ENCODE measurements around the gene GFOD2.

The GFOD2 gene, protein sequence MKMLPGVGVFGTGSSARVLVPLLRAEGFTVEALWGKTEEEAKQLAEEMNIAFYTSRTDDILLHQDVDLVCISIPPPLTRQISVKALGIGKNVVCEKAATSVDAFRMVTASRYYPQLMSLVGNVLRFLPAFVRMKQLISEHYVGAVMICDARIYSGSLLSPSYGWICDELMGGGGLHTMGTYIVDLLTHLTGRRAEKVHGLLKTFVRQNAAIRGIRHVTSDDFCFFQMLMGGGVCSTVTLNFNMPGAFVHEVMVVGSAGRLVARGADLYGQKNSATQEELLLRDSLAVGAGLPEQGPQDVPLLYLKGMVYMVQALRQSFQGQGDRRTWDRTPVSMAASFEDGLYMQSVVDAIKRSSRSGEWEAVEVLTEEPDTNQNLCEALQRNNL

DNA sequence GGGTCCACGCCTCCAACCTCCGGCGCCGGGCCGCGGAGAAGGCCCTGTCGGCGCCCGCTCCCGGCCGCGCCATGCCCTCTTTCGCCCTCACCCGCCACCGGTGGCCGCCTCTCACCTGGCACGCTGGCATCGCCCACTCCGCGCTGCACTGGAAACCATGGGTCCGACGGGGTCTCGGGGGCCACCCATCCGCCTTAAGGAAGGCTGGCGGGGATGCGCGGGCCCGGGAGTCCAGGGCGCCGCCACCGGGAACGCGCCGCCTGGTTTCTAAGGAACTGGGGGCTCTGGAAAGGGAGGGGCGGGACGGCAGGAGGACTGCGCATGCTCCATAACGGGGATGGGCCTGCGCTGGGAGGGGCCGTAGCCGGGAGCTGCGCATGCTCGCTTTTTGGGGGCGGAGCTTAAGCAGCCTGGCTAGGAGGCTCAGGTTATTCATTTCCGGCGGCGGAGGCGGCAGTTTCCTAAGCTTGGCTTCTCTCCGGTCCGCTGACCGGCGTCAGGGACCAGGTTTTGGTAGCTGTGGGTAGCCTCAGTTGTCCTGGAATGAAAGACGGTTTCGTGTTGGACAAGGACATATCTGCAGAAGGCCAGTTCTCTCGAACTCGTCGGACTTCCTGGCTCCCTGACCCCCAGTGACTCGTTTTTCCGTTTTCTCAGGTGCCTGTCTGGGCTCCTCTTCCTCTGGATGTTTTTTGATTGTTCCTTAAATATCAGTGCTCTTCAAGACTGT lies at the start of gene GFOD2:
TSS of gene GFOD2 (minus strand) at position 269 of the 730 bp plus-strand sequence. CDS start 33,601 bp downstream, outside the sequence.
- no peaks in the 10 kb centered on the region for H3K27me3 ChIP-seq (ENCODE audit: control insufficient read depth, insufficient read depth, low read length)
- peak within 1 kb of the TSS; percentile 86 for H3K4me3 ChIP-seq (ENCODE audit: low read length)
- peak within 1 kb of the TSS; percentile 99 for H3K9ac ChIP-seq (ENCODE audit: low read length)
- H3K27ac ChIP-seq (ENCODE audit: low read depth, low read length) = peak within 1 kb of the TSS; percentile 82
- H3K36me3 ChIP-seq (ENCODE audit: control insufficient read depth, insufficient read depth, low read length) = no peaks in the 10 kb centered on the region
- H3K4me1 ChIP-seq (ENCODE audit: control insufficient read depth, insufficient read depth, low read length) = peaks cover 4% of the 10 kb centered on the region

DNA sequence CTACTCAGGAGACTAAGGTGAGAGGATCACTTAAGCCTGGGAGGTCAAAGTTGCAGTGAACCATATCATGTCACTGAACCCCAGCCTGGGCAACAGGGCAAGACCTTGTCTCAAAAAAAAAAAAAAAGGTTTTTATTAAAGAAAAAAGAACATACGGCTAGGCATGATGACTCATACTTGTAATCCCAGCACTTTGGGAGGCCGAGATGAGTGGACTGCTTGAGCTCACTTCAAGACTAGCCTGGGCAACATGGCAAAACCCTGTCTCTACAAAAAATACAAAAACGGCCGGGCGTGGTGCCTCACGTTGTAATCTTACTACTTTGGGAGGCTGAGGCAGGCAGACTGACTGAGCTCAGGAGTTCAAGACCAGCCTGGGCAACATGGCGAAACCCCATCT lies 48.8 kb upstream of the GFOD2 start:
- Histone ChIP-seq H3K4me3 (ENCODE audit: low read length) (no peak overlapping the region), H3K9ac (ENCODE audit: low read length) (no peak overlapping the region), H3K4me1 (ENCODE audit: control insufficient read depth, insufficient read depth, low read length) (no peaks in the 10 kb centered on the region), H3K27ac (ENCODE audit: low read depth, low read length) (no peak overlapping the region), H3K36me3 (ENCODE audit: control insufficient read depth, insufficient read depth, low read length) (peaks cover 12% of the 10 kb centered on the region), H3K27me3 (ENCODE audit: control insufficient read depth, insufficient read depth, low read length) (no peaks in the 10 kb centered on the region)

DNA sequence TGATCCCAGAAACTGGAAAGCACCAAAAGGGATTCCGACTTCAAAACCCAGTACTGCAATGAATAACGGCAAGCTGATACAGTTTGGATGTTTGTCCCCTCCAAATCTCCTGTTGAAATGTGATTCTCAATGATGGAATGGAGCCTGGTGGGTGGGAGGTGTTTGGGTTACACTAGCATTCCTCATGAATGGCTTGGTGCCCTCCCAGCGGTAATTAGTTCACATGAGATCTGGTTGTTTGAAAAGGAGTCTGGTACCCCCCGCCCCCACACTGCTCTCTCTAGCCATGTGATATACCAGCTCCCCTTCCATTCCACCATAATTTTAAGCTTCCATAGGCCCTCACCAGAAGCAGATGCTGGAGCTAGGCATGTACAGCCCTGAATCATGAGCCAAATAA lies 47.2 kb upstream of the GFOD2 start:
- Histone ChIP-seq H3K4me1 (ENCODE audit: control insufficient read depth, insufficient read depth, low read length) (no peaks in the 10 kb centered on the region), H3K4me3 (ENCODE audit: low read length) (no peak overlapping the region), H3K9ac (ENCODE audit: low read length) (no peak overlapping the region), H3K36me3 (ENCODE audit: control insufficient read depth, insufficient read depth, low read length) (peaks cover 12% of the 10 kb centered on the region), H3K27me3 (ENCODE audit: control insufficient read depth, insufficient read depth, low read length) (no peaks in the 10 kb centered on the region), H3K27ac (ENCODE audit: low read depth, low read length) (no peak overlapping the region)

DNA sequence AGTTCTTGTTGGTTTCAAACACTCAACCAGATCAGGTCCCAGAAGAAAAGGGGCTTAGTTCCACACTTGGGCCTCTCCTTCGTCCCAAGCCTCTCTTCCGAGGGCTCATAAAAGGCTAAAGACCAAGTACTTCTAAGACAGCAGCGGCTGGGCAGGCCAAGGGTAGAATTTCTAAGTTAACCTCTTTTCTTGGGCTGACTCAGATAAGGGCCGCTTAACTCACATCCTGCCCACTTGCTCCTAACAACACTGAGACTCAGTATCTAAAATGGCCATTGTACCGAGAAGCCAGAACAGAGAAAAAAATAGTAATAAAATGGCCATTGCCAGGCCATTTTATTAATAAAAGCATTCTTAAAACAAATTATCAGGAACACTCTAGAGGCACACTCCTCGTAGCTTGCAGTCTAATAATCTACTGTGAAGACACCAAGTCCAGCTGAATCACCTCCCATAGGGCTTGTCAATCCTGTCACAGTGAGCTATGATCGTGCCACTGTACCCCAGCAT lies 45.1 kb upstream of the GFOD2 start:
- Histone ChIP-seq H3K27me3 (ENCODE audit: control insufficient read depth, insufficient read depth, low read length) (no peaks in the 10 kb centered on the region), H3K9ac (ENCODE audit: low read length) (no peak overlapping the region), H3K27ac (ENCODE audit: low read depth, low read length) (no peak overlapping the region), H3K36me3 (ENCODE audit: control insufficient read depth, insufficient read depth, low read length) (peaks cover 6% of the 10 kb centered on the region), H3K4me3 (ENCODE audit: low read length) (no peak overlapping the region), H3K4me1 (ENCODE audit: control insufficient read depth, insufficient read depth, low read length) (no peaks in the 10 kb centered on the region)

DNA sequence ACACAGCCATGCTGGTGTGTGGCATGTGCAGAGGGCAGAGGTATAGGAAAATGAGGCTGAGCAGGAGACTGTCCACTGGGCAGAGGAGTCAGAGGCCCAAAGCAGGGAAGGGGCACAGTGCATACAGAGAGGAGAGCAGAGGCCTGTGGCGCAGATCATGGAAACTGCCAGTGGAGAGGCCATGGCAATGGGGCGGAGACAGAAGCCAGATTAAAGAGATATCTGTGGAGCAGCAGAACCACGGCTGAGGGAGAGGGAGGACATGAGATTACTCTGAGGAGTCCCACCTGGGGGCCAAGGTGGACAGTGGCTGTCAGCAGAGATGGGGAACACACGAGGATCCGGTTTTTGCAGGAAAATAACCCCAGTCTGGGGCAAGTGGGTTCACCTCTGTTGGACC lies 44.0 kb upstream of the GFOD2 start:
- peaks cover 8% of the 10 kb centered on the region for H3K36me3 ChIP-seq (ENCODE audit: control insufficient read depth, insufficient read depth, low read length)
- no peak overlapping the region for H3K27ac ChIP-seq (ENCODE audit: low read depth, low read length)
- no peaks in the 10 kb centered on the region for H3K4me1 ChIP-seq (ENCODE audit: control insufficient read depth, insufficient read depth, low read length)
- H3K27me3 ChIP-seq (ENCODE audit: control insufficient read depth, insufficient read depth, low read length) = no peaks in the 10 kb centered on the region
- H3K9ac ChIP-seq (ENCODE audit: low read length) = no peak overlapping the region
- no peak overlapping the region for H3K4me3 ChIP-seq (ENCODE audit: low read length)

DNA sequence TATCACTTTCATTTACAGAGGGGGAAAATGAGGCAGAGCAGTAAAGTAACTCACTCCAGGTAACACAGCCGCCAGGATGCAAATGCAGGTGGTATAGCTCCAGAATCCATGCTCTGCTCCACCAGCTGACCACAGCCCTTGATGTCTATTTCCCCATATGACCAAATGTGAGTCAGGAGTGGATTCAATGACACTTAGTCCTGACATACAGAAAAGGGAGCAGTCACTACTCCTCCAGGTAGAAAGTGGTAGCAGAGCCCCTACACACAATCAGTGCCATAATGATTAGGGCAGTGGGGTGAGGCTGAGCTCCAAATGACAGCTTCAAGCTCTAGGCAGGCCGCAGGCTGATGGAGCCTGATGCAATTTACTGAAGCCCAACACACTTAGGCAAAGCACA lies 43.3 kb upstream of the GFOD2 start:
- Histone ChIP-seq H3K9ac (ENCODE audit: low read length) (no peak overlapping the region), H3K27ac (ENCODE audit: low read depth, low read length) (no peak overlapping the region), H3K4me3 (ENCODE audit: low read length) (no peak overlapping the region), H3K27me3 (ENCODE audit: control insufficient read depth, insufficient read depth, low read length) (no peaks in the 10 kb centered on the region), H3K36me3 (ENCODE audit: control insufficient read depth, insufficient read depth, low read length) (peaks cover 10% of the 10 kb centered on the region), H3K4me1 (ENCODE audit: control insufficient read depth, insufficient read depth, low read length) (no peaks in the 10 kb centered on the region)

DNA sequence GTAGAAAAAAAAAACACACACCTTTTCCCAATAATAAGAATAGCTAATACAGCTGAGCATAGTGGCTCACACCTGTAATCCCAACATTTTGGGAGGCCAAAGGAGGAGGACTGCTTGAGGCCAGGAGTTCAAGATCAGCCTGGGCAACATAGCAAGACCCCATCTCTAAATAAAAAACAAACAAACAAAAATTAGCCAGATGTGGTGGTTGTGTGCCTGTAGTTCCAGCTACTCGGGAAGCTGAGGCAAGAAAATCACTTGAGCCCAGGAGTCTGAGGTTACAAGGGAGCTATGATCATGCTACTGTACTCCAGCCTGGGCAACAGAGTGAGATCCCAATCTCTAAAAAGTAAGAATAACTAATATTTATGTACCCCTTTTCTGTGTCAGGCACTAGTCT lies 42.8 kb upstream of the GFOD2 start:
- peaks cover 10% of the 10 kb centered on the region for H3K36me3 ChIP-seq (ENCODE audit: control insufficient read depth, insufficient read depth, low read length)

DNA sequence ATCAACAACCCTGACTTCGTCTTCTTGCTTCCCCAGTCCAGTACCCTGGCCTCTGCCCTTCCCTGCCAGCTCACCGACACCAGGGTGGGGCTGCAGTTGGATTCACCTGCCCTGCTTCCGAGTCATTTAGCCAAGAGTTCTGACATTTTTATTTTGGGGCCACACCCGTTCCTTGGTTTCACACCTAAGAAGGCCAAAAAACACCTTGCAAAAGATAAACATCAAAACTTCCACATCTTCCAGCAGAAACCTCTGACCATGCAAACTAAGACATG lies 41.8 kb upstream of the GFOD2 start:
- Histone ChIP-seq H3K4me3 (ENCODE audit: low read length) (no peak overlapping the region), H3K27me3 (ENCODE audit: control insufficient read depth, insufficient read depth, low read length) (no peaks in the 10 kb centered on the region), H3K9ac (ENCODE audit: low read length) (no peak overlapping the region)

More for the DNA sequence above, 42.8 kb upstream of the GFOD2 start:
- Histone ChIP-seq H3K4me3 (ENCODE audit: low read length) (no peak overlapping the region), H3K27me3 (ENCODE audit: control insufficient read depth, insufficient read depth, low read length) (no peaks in the 10 kb centered on the region), H3K9ac (ENCODE audit: low read length) (no peak overlapping the region), H3K4me1 (ENCODE audit: control insufficient read depth, insufficient read depth, low read length) (no peaks in the 10 kb centered on the region), H3K27ac (ENCODE audit: low read depth, low read length) (no peak overlapping the region)

DNA sequence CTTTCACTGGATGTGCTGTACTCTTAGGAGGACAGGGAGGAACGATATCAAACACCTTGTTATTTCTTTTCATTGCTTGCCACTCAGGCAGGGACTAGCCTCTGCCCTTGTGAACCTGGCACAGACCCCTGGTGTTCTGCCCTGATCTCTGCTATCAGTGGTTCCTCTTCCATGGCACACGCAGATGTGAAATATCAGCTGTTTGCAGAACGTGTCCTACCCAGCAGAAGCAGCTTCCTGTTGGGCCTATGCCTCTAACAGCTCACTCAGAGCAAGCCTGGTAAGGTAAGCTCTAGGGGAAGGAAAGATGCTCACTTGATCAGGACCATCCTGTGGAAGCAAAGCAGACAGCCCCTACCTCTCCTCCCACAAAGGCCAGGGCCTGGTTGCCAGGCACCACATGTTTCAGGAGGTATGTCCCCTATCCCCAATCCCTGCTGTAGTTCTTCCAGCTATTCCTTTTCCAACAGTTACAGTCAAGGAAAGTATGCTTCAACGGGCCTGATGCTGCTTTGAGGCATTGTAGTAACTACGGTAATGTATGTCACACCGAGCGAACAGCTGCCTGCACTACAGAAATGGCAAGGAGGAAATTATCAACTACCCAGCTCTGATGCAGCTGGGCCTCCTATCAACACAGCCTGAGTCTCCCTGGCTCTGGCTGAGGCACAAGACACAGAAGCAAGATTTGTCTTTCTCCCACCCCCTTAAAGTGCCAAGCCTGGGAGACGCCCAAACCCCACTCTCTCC lies 41.3 kb upstream of the GFOD2 start:
- peaks cover 10% of the 10 kb centered on the region for H3K36me3 ChIP-seq (ENCODE audit: control insufficient read depth, insufficient read depth, low read length)
- H3K27ac ChIP-seq (ENCODE audit: low read depth, low read length) = no peak overlapping the region
- no peak overlapping the region for H3K9ac ChIP-seq (ENCODE audit: low read length)
- no peak overlapping the region for H3K4me3 ChIP-seq (ENCODE audit: low read length)
- no peaks in the 10 kb centered on the region for H3K27me3 ChIP-seq (ENCODE audit: control insufficient read depth, insufficient read depth, low read length)
- no peaks in the 10 kb centered on the region for H3K4me1 ChIP-seq (ENCODE audit: control insufficient read depth, insufficient read depth, low read length)

More for the DNA sequence above, 41.8 kb upstream of the GFOD2 start:
- H3K4me1 ChIP-seq (ENCODE audit: control insufficient read depth, insufficient read depth, low read length) = no peaks in the 10 kb centered on the region
- H3K36me3 ChIP-seq (ENCODE audit: control insufficient read depth, insufficient read depth, low read length) = peaks cover 10% of the 10 kb centered on the region
- H3K27ac ChIP-seq (ENCODE audit: low read depth, low read length) = no peak overlapping the region

DNA sequence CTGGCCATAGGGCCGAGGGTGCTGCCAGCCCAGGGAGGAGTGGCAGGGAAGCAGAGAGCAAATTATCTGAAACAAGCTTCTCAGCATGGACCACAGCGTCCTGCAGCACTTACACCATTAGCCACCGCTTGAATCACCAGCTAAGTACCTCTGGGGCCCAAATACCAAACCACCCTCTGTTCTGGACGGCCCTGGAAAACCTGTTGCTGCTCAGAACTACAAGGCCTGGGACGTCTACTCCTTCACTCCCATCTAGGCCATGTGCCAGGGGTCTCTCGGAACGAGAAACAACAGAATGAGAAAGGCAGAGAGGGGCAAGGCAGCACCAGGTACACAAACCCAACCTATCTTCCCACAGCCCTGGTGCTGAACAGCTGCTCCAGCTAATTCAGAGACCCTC lies 39.9 kb upstream of the GFOD2 start:
- no peaks in the 10 kb centered on the region for H3K4me1 ChIP-seq (ENCODE audit: control insufficient read depth, insufficient read depth, low read length)
- no peak overlapping the region for H3K9ac ChIP-seq (ENCODE audit: low read length)
- H3K27ac ChIP-seq (ENCODE audit: low read depth, low read length) = no peak overlapping the region
- no peaks in the 10 kb centered on the region for H3K27me3 ChIP-seq (ENCODE audit: control insufficient read depth, insufficient read depth, low read length)
- H3K36me3 ChIP-seq (ENCODE audit: control insufficient read depth, insufficient read depth, low read length) = peaks cover 16% of the 10 kb centered on the region
- no peak overlapping the region for H3K4me3 ChIP-seq (ENCODE audit: low read length)

DNA sequence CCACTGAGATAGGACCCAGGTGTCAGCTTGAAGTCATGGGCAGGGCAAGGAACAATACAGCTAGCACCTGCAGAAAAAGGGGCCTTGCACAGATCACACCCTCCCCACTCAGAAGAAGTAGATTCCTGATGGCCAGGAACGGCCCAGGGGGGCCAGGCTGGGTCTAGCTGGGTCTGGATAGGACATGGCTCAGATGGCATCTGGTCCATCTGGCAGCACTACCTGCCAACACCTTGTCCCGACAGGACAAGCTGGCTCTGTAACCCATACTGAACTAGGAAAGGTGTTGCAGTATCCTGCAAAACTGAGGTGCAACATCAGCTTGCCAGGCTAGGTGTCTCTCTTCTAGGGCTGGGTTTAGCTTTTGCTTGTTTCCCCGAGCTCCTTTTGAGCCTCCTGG lies 38.9 kb upstream of the GFOD2 start:
- peaks cover 13% of the 10 kb centered on the region for H3K36me3 ChIP-seq (ENCODE audit: control insufficient read depth, insufficient read depth, low read length)
- no peak overlapping the region for H3K4me3 ChIP-seq (ENCODE audit: low read length)

DNA sequence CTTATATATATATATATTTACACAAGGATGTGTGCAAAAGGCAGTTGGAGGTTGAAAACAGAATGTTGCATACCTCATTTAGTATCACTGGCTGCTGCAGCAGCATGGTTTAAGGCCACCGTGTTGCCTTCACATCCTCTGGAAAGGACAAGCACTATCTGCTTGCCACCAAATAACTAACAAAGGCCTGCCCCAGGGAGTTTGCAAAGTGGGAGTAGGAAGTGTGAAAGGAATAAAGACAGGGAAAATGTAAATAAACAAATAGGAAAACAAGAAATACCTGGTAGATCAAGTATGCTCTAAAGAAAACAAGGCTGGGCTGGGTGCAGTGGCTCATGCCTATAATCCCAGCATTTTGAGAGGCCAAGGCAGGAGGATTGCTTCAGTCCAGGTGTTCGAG lies 33.5 kb upstream of the GFOD2 start:
- Histone ChIP-seq H3K27me3 (ENCODE audit: control insufficient read depth, insufficient read depth, low read length) (no peaks in the 10 kb centered on the region), H3K36me3 (ENCODE audit: control insufficient read depth, insufficient read depth, low read length) (peaks cover 7% of the 10 kb centered on the region)

More for the DNA sequence above, 38.9 kb upstream of the GFOD2 start:
- Histone ChIP-seq H3K27me3 (ENCODE audit: control insufficient read depth, insufficient read depth, low read length) (no peaks in the 10 kb centered on the region), H3K9ac (ENCODE audit: low read length) (no peak overlapping the region), H3K27ac (ENCODE audit: low read depth, low read length) (no peak overlapping the region), H3K4me1 (ENCODE audit: control insufficient read depth, insufficient read depth, low read length) (no peaks in the 10 kb centered on the region)

More for the DNA sequence above, 33.5 kb upstream of the GFOD2 start:
- H3K4me1 ChIP-seq (ENCODE audit: control insufficient read depth, insufficient read depth, low read length) = no peaks in the 10 kb centered on the region
- no peak overlapping the region for H3K27ac ChIP-seq (ENCODE audit: low read depth, low read length)
- H3K9ac ChIP-seq (ENCODE audit: low read length) = no peak overlapping the region
- no peak overlapping the region for H3K4me3 ChIP-seq (ENCODE audit: low read length)
